H9 (cell line): ENCODE data around the gene FAM149B1. TPM values are rescaled to one million over a fixed set of nuclear protein-coding genes. Genes with fewer than 3 reads are reported as not detected.

ENCODE experiments used
- DNase-seq: peaks from one replicate; pipeline ENCODE4 v3.0.0-alpha.2; 2017
- H2AFZ ChIP-seq: one replicate; pipeline ENCODE4 v1.6.1; 2013; ENCODE audit warnings: mild to moderate bottlenecking, low read length, control low read depth, moderate library complexity
- H2AK5ac ChIP-seq: 2 replicates; pipeline ENCODE4 v1.6.1; 2013; ENCODE audit warnings: low read length, control low read depth, mixed read lengths; ENCODE audit not compliant: insufficient read length
- H2BK120ac ChIP-seq: one replicate; pipeline ENCODE4 v1.6.1; 2013; ENCODE audit warnings: low read depth, mild to moderate bottlenecking, low read length, control low read depth, inconsistent platforms; ENCODE audit not compliant: poor library complexity, severe bottlenecking
- H2BK12ac ChIP-seq: 2 replicates; pipeline ENCODE4 v1.6.1; 2013; ENCODE audit warnings: low read length, control low read depth, mixed read lengths, low read depth; ENCODE audit not compliant: insufficient read length
- H2BK15ac ChIP-seq: 2 replicates; pipeline ENCODE4 v1.6.1; 2013; ENCODE audit warnings: low read depth, low read length, control low read depth
- H2BK20ac ChIP-seq: one replicate; pipeline ENCODE4 v1.6.1; 2013; ENCODE audit warnings: low read depth, mild to moderate bottlenecking, low read length, control low read depth, inconsistent platforms; ENCODE audit not compliant: poor library complexity, severe bottlenecking
- H2BK5ac ChIP-seq: 2 replicates; pipeline ENCODE4 v1.6.1; 2013; ENCODE audit warnings: low read length, control low read depth, mixed read lengths; ENCODE audit not compliant: insufficient read length
- H3K14ac ChIP-seq: 2 replicates; pipeline ENCODE4 v1.6.1; 2013; ENCODE audit warnings: low read length, control low read depth; ENCODE audit not compliant: insufficient read depth
- H3K18ac ChIP-seq: 2 replicates; pipeline ENCODE4 v1.6.1; 2013; ENCODE audit warnings: low read depth, mild to moderate bottlenecking, mixed read lengths, low read length, control low read depth; ENCODE audit not compliant: insufficient read length
- H3K23ac ChIP-seq: 2 replicates; pipeline ENCODE4 v1.6.1; 2013; ENCODE audit warnings: low read length, control low read depth, mixed read lengths, low read depth; ENCODE audit not compliant: insufficient read length
- H3K23me2 ChIP-seq: 2 replicates; pipeline ENCODE4 v1.6.1; 2013; ENCODE audit warnings: low read depth, mild to moderate bottlenecking, mixed read lengths, low read length, control low read depth; ENCODE audit not compliant: insufficient read length, poor library complexity, severe bottlenecking
- H3K27ac ChIP-seq: 2 replicates; pipeline ENCODE4 v1.5.1; 2013; ENCODE audit warnings: low read length, control low read depth, mixed read lengths, low read depth; ENCODE audit not compliant: insufficient read length
- H3K27me3 ChIP-seq: 2 replicates; pipeline ENCODE4 v1.6.1; 2013; ENCODE audit warnings: low read length, control low read depth, inconsistent platforms; ENCODE audit not compliant: insufficient read depth
- H3K4ac ChIP-seq: 2 replicates; pipeline ENCODE4 v1.6.1; 2013; ENCODE audit warnings: low read depth, mild to moderate bottlenecking, control low read depth, inconsistent platforms, low read length, moderate library complexity
- H3K4me1 ChIP-seq: 2 replicates; pipeline ENCODE4 v1.6.1; 2013; ENCODE audit warnings: low read length, control low read depth, inconsistent platforms; ENCODE audit not compliant: insufficient read depth
- H3K4me2 ChIP-seq: 2 replicates; pipeline ENCODE4 v1.6.1; 2013; ENCODE audit warnings: low read length, control low read depth, mixed read lengths; ENCODE audit not compliant: insufficient read length, insufficient read depth
- H3K56ac ChIP-seq: 2 replicates; pipeline ENCODE4 v1.6.1; 2013; ENCODE audit warnings: low read depth, mild to moderate bottlenecking, mixed read lengths, low read length, control low read depth; ENCODE audit not compliant: insufficient read length
- H3K79me1 ChIP-seq: 2 replicates; pipeline ENCODE4 v1.6.1; 2013; ENCODE audit warnings: low read depth, mild to moderate bottlenecking, moderate library complexity, low read length, control low read depth, inconsistent platforms; ENCODE audit not compliant: insufficient read depth, poor library complexity, severe bottlenecking
- H3K79me2 ChIP-seq: 2 replicates; pipeline ENCODE4 v1.6.1; 2013; ENCODE audit warnings: low read length, control low read depth, inconsistent platforms; ENCODE audit not compliant: insufficient read depth
- H3K9ac ChIP-seq: 2 replicates; pipeline ENCODE4 v1.6.1; 2013; ENCODE audit warnings: low read length, control low read depth, mixed read lengths; ENCODE audit not compliant: insufficient read length; ENCODE audit errors: extremely low read depth
- H3K9me3 ChIP-seq: one replicate; pipeline ENCODE4 v1.6.1; 2013; ENCODE audit warnings: low read depth, low read length, inconsistent platforms; ENCODE audit not compliant: control insufficient read depth
- H3T11ph ChIP-seq: one replicate; pipeline ENCODE4 v1.6.1; 2013; ENCODE audit warnings: mild to moderate bottlenecking, low read length, control low read depth, inconsistent platforms
- H4K20me1 ChIP-seq: one replicate; pipeline ENCODE4 v1.6.1; 2013; ENCODE audit not compliant: control insufficient read depth, insufficient read length, insufficient read depth
- H4K5ac ChIP-seq: 2 replicates; pipeline ENCODE4 v1.6.1; 2013; ENCODE audit warnings: low read depth, mild to moderate bottlenecking, mixed read lengths, low read length, control low read depth; ENCODE audit not compliant: insufficient read length
- H4K8ac ChIP-seq: replicated peaks from 2 replicates; pipeline ENCODE4 v1.6.1; 2013; ENCODE audit warnings: low read length, control low read depth, mixed read lengths, low read depth; ENCODE audit not compliant: insufficient read length
- H4K91ac ChIP-seq: 2 replicates; pipeline ENCODE4 v1.6.1; 2013; ENCODE audit warnings: low read depth, mild to moderate bottlenecking, moderate library complexity, mixed read lengths, low read length, control low read depth; ENCODE audit not compliant: insufficient read length
- H3K27ac Mint-ChIP-seq, 3 experiments: 2 replicates in 2 of 3; 3 replicates in 1 of 3; pipeline ENCODE4 v1.8.0; 2020 to 2021; ENCODE audit warnings: mixed read lengths in 3 of 3, mild to moderate bottlenecking in 1 of 3, moderate library complexity in 1 of 3
- H3K27me3 Mint-ChIP-seq: 2 replicates; pipeline ENCODE4 v1.8.0; 2021; ENCODE audit warnings: low read depth, mild to moderate bottlenecking, moderate library complexity, mixed read lengths
- H3K36me3 Mint-ChIP-seq, 3 experiments: 2 replicates in 2 of 3; 3 replicates in 1 of 3; pipeline ENCODE4 v1.8.0; 2020 to 2021; ENCODE audit warnings: low read depth in 3 of 3, mixed read lengths in 3 of 3; ENCODE audit not compliant: insufficient read depth in 1 of 3
- H3K4me1 Mint-ChIP-seq, 2 experiments: 2 replicates each; pipeline ENCODE4 v1.8.0; 2020; ENCODE audit warnings: mixed read lengths in 2 of 2
- H3K4me3 Mint-ChIP-seq, 2 experiments: 2 replicates in 1 of 2; 3 replicates in 1 of 2; pipeline ENCODE4 v1.8.0; 2020 to 2021; ENCODE audit warnings: mild to moderate bottlenecking in 2 of 2, mixed read lengths in 2 of 2, moderate library complexity in 1 of 2
- H3K9me3 Mint-ChIP-seq, 2 experiments: 2 replicates in 1 of 2; 3 replicates in 1 of 2; pipeline ENCODE4 v1.8.0; 2020; ENCODE audit warnings: mild to moderate bottlenecking in 2 of 2, mixed read lengths in 2 of 2, moderate library complexity in 1 of 2
- CTCF ChIP-seq: fragments of 200-600 bp; sonication (generic); conservative IDR thresholded peaks from 3 replicates; pipeline ENCODE4 v1.8.0; 2021; ENCODE audit warnings: antibody characterized with exemption, mild to moderate bottlenecking
- WGBS: extraction: QIAGEN DNeasy Blood & Tissue Kit; methylation state at CpG from one replicate; pipeline ENCODE4 v1.1.7; 2013; ENCODE audit warnings: missing lambda C conversion rate, low lambda C conversion rate, mixed read lengths; ENCODE audit not compliant: insufficient read length; ENCODE audit errors: extremely low coverage; 5-methylcytosine and 5-hydroxymethylcytosine counted together
- total RNA-seq: library from RNA; stranded (reverse); gene quantifications from 2 replicates; pipeline ENCODE4 v1.2.1, GENCODE V29; 2021

FAM149B1 gene
- total RNA-seq, 1 experiment from 2014 or later = 17.9 TPM

GRCh38 chr10:73232887-73233286 is 65.0 kb downstream of the FAM149B1 start:
- DNase-seq = peak; percentile 40

More at GRCh38 chr10:73232887-73233286, 65.0 kb downstream of the FAM149B1 start:
- H3K27ac ChIP-seq = no peak overlapping the region
- Mint-ChIP-seq H3K4me3 (no peak overlapping the region), H3K36me3 (peaks cover 3 to 13% (median 13%) of the 10 kb centered on the region in 3 experiments; a peak in 6 of 7 replicates), H3K27me3 (no peaks in the 10 kb centered on the region), H3K27ac (peak overlapping the region in 2 of 3 experiments; percentile 3 to 38; a peak in 2 of 7 replicates), H3K4me1 (no peaks in the 10 kb centered on the region), H3K9me3 (no peaks in the 10 kb centered on the region)
- WGBS = no CpG with 5 or more reads among the region's 8 CpGs
- no peak overlapping the region for H3K9ac ChIP-seq
- no peak overlapping the region for H3K56ac ChIP-seq
- no peaks in the 10 kb centered on the region for H3K4me1 ChIP-seq
- no peak overlapping the region for H3K23ac ChIP-seq
- H2BK20ac ChIP-seq = no peak overlapping the region
- TF ChIP-seq CTCF = peak; percentile 53
- H2BK120ac ChIP-seq = no peak overlapping the region
- H3K23me2 ChIP-seq = no peaks in the 10 kb centered on the region
- H3K18ac ChIP-seq = no peak overlapping the region
- H2BK12ac ChIP-seq = no peak overlapping the region
- H3K14ac ChIP-seq = no peak overlapping the region
- no peak overlapping the region for H3T11ph ChIP-seq
- no peaks in the 10 kb centered on the region for H3K27me3 ChIP-seq
- no peak overlapping the region for H2BK5ac ChIP-seq
- no peak overlapping the region for H3K4ac ChIP-seq
- H4K20me1 ChIP-seq = no peaks in the 10 kb centered on the region
- no peak overlapping the region for H4K5ac ChIP-seq
- no peaks in the 10 kb centered on the region for H3K79me2 ChIP-seq
- H4K91ac ChIP-seq = no peak overlapping the region
- H2AFZ ChIP-seq = no peak overlapping the region
- no peak overlapping the region for H4K8ac ChIP-seq
- H3K4me2 ChIP-seq = no peak overlapping the region
- H2AK5ac ChIP-seq = no peak overlapping the region
- no peaks in the 10 kb centered on the region for H3K9me3 ChIP-seq
- no peaks in the 10 kb centered on the region for H3K79me1 ChIP-seq
- no peak overlapping the region for H2BK15ac ChIP-seq
